Thyroid gland (tissue), 4 donors: Measurements from ENCODE around the gene SVEP1. TPM values are rescaled to one million over a fixed set of nuclear protein-coding genes. Genes with fewer than 3 reads are reported as not detected.

Experiments used
- DNase-seq, 2 donors: peaks; one replicate each; pipeline ENCODE4 v3.0.0-alpha.2; 2019
- H3K27ac ChIP-seq, 3 donors: fragments of 200-600 bp; sonication (generic); 1 replicate in 2 of 3; 2 replicates in 1 of 3; pipeline ENCODE4 v1.5.1; 2016 to 2019; ENCODE audit warnings: mild to moderate bottlenecking in 1 of 3, moderate library complexity in 1 of 3
- H3K27me3 ChIP-seq: fragments of 200-600 bp; sonication (generic); one replicate; pipeline ENCODE4 v1.5.1; 2019
- H3K36me3 ChIP-seq, 2 donors: fragments of 200-600 bp; sonication (generic); one replicate each; pipeline ENCODE4 v1.5.1; 2016 to 2019
- H3K4me1 ChIP-seq, 2 donors: fragments of 200-600 bp; sonication (generic); one replicate each; pipeline ENCODE4 v1.5.1; 2017 to 2019
- H3K4me3 ChIP-seq, 3 donors: fragments of 200-600 bp; sonication (generic); replicated peaks in 1 of 3; 1 replicate in 2 of 3; 2 replicates in 1 of 3; pipeline ENCODE4 v1.5.1; 2016; ENCODE audit warnings: mild to moderate bottlenecking in 1 of 3
- H3K9me3 ChIP-seq: fragments of 200-600 bp; sonication (generic); one replicate; pipeline ENCODE4 v1.5.1; 2017
- CTCF ChIP-seq, 6 experiments: fragments of 200-600 bp in 3 of 6; fragments of 450-650 bp in 3 of 6; sonication (generic) in 3 of 6; IDR thresholded peaks; one replicate each; pipeline ENCODE4 v1.5.1; 2016 to 2019; ENCODE audit warnings: antibody characterized with exemption in 6 of 6, mild to moderate bottlenecking in 2 of 6, inconsistent platforms in 1 of 6, moderate library complexity in 1 of 6
- POLR2A ChIP-seq, 2 donors: fragments of 450-650 bp; IDR thresholded peaks; one replicate each; pipeline ENCODE4 v1.6.1; 2017; ENCODE audit warnings: antibody characterized with exemption in 2 of 2, mild to moderate bottlenecking in 2 of 2, moderate library complexity in 1 of 2
- WGBS, 2 donors: methylation state at CpG; one replicate each; pipeline ENCODE4 v1.1.5; 2017; 5-methylcytosine and 5-hydroxymethylcytosine counted together
- intact Hi-C: fragments of 100-400 bp; cut with DNase I; formaldehyde crosslinking; loops from one replicate; pipeline ENCODE4 v1.15.1; 2023
- total RNA-seq, 4 donors: library from RNA; depleted of rRNA; stranded (reverse); fragments of >200 nt; gene quantifications; one replicate each; pipeline ENCODE4 v1.2.3, GENCODE V29; 2016

The SVEP1 gene
- total RNA-seq, 4 donors from 2014 or later: 14.1 to 55.5 (median 31.9) TPM

GRCh38 chr9:110509792-110510191, 69.7 kb downstream of the SVEP1 start:
- intact Hi-C loops: no loop called here
- no peaks in the 10 kb centered on the region for H3K27me3 ChIP-seq
- no peaks in the 10 kb centered on the region for H3K36me3 ChIP-seq
- no peak for DNase-seq
- no peak overlapping the region for H3K4me3 ChIP-seq
- WGBS, 2 donors: 79 to 89% methylated on average over 1 of the region's 1 CpG
- no peaks in the 10 kb centered on the region for H3K9me3 ChIP-seq
- TF ChIP-seq CTCF (IDR thresholded peaks at IDR 0.05) (no peak), POLR2A (IDR thresholded peaks at IDR 0.05) (no peak)
- no peak overlapping the region for H3K27ac ChIP-seq
- no peaks in the 10 kb centered on the region for H3K4me1 ChIP-seq

- intact Hi-C loops: no loop called here
- no peaks in the 10 kb centered on the region for H3K36me3 ChIP-seq
- TF ChIP-seq CTCF (IDR thresholded peaks at IDR 0.05) (no peak), POLR2A (IDR thresholded peaks at IDR 0.05) (no peak)
- no peak overlapping the region for H3K27ac ChIP-seq
- H3K4me3 ChIP-seq: no peak overlapping the region
- DNase-seq: no peak
- no peaks in the 10 kb centered on the region for H3K9me3 ChIP-seq
- no peaks in the 10 kb centered on the region for H3K27me3 ChIP-seq
- WGBS, 2 donors: 82 to 86% methylated on average over 3 of the region's 3 CpGs
- H3K4me1 ChIP-seq: no peaks in the 10 kb centered on the region
Observed at GRCh38 chr9:110502842-110503241, 76.7 kb downstream of the SVEP1 start.

- no peaks in the 10 kb centered on the region for H3K27me3 ChIP-seq
- H3K36me3 ChIP-seq: no peaks in the 10 kb centered on the region
- WGBS, 2 donors: 78 to 83% methylated on average over 1 of the region's 1 CpG
- no peaks in the 10 kb centered on the region for H3K4me1 ChIP-seq
- no peak overlapping the region for H3K4me3 ChIP-seq
- H3K9me3 ChIP-seq: no peaks in the 10 kb centered on the region
- no peak overlapping the region for H3K27ac ChIP-seq
- no peak for DNase-seq
- TF ChIP-seq POLR2A (IDR thresholded peaks at IDR 0.05): no peak
- intact Hi-C loops: no loop called here
Observed at GRCh38 chr9:110499608-110500007, 79.9 kb downstream of the SVEP1 start.

GRCh38 chr9:110487196-110487595, 92.3 kb downstream of the SVEP1 start:
- H3K36me3 ChIP-seq: no peaks in the 10 kb centered on the region
- H3K4me3 ChIP-seq: no peak overlapping the region
- no peaks in the 10 kb centered on the region for H3K27me3 ChIP-seq
- intact Hi-C loops: no loop called here
- no peaks in the 10 kb centered on the region for H3K9me3 ChIP-seq
- DNase-seq: no peak
- no peaks in the 10 kb centered on the region for H3K4me1 ChIP-seq
- TF ChIP-seq POLR2A (IDR thresholded peaks at IDR 0.05) (no peak), CTCF (IDR thresholded peaks at IDR 0.05) (no peak)
- no peak overlapping the region for H3K27ac ChIP-seq

- DNase-seq: no peak
- Histone ChIP-seq H3K36me3 (no peaks in the 10 kb centered on the region), H3K4me1 (no peaks in the 10 kb centered on the region), H3K27ac (no peak overlapping the region), H3K9me3 (no peaks in the 10 kb centered on the region), H3K27me3 (no peaks in the 10 kb centered on the region), H3K4me3 (no peak overlapping the region)
- 86 to 94% methylated on average over 1 of the region's 1 CpG for WGBS, 2 donors
- intact Hi-C loops: no loop called here
- TF ChIP-seq POLR2A (IDR thresholded peaks at IDR 0.05) (no peak), CTCF (IDR thresholded peaks at IDR 0.05) (no peak)
Observed at GRCh38 chr9:110486218-110486617, 93.3 kb downstream of the SVEP1 start.

GRCh38 chr9:110479481-110479880, 100.1 kb downstream of the SVEP1 start:
- Histone ChIP-seq H3K4me1 (no peaks in the 10 kb centered on the region), H3K4me3 (no peak overlapping the region), H3K27me3 (no peaks in the 10 kb centered on the region), H3K9me3 (no peaks in the 10 kb centered on the region), H3K27ac (no peak overlapping the region), H3K36me3 (no peaks in the 10 kb centered on the region)
- no peak for TF ChIP-seq CTCF (IDR thresholded peaks at IDR 0.05)
- no peak for TF ChIP-seq POLR2A (IDR thresholded peaks at IDR 0.05)
- intact Hi-C loops: no loop called here
- no peak for DNase-seq
- 72 to 78% methylated on average over 5 of the region's 5 CpGs for WGBS, 2 donors
